Caco-2 (cell line): ENCODE results near the gene ZFP91. TPM values are rescaled to one million over a fixed set of nuclear protein-coding genes. Genes with fewer than 3 reads are reported as not detected.

ENCODE experiments used
- BruUV-seq: library from RNA; stranded (reverse); fragments of 400-500 nt; replicated peaks from 2 replicates; lab custom pipeline; 2021; lab: Mats Ljungman, UMichigan
- CTCF ChIA-PET: fragments of 300-600 bp; sonication (Branson Sonifier 250); formaldehyde crosslinking; loops from one replicate; lab custom pipeline; 2022; ENCODE audit warnings: antibody characterized with exemption; lab: Charles Lee
- POLR2A ChIA-PET: fragments of 300-600 bp; sonication (Branson Sonifier 250); formaldehyde crosslinking; loops from one replicate; lab custom pipeline; 2022; ENCODE audit warnings: antibody characterized with exemption; lab: Charles Lee
- DNase-seq, 2 experiments: peaks; one replicate each; pipeline versions ENCODE4 v3.0.0 to v3.0.0-alpha.2; 2020 to 2022
- H3K27me3 ChIP-seq: replicated peaks from 2 replicates; pipeline ENCODE4 v1.6.0; 2011; ENCODE audit warnings: low read length; ENCODE audit not compliant: control insufficient read depth, insufficient read depth
- H3K36me3 ChIP-seq: 2 replicates; pipeline ENCODE4 v1.5.1; 2011; ENCODE audit warnings: low read length; ENCODE audit not compliant: control insufficient read depth, insufficient read depth
- H3K4me1 ChIP-seq: fragments of 250-450 bp; sonication (Bioruptor Pico); 2 replicates; pipeline ENCODE4 v1.5.1; 2020; ENCODE audit warnings: mild to moderate bottlenecking
- H3K4me3 ChIP-seq: 2 replicates; pipeline ENCODE4 v1.5.1; 2011; ENCODE audit warnings: low read depth, mild to moderate bottlenecking, control low read depth, low read length
- H3K9me3 ChIP-seq: fragments of 250-450 bp; sonication (Bioruptor Pico); 2 replicates; pipeline ENCODE4 v1.5.1; 2020; ENCODE audit warnings: mild to moderate bottlenecking, moderate library complexity
- H3K27ac Mint-ChIP-seq: one replicate; pipeline ENCODE4 v1.8.0; 2022; ENCODE audit warnings: mixed read lengths; ENCODE audit not compliant: unreplicated experiment
- H3K27me3 Mint-ChIP-seq: one replicate; pipeline ENCODE4 v1.8.0; 2022; ENCODE audit warnings: mixed read lengths; ENCODE audit not compliant: insufficient read depth, unreplicated experiment
- H3K36me3 Mint-ChIP-seq: one replicate; pipeline ENCODE4 v1.8.0; 2022; ENCODE audit warnings: mild to moderate bottlenecking, mixed read lengths; ENCODE audit not compliant: insufficient read depth, unreplicated experiment
- H3K4me1 Mint-ChIP-seq: one replicate; pipeline ENCODE4 v1.8.0; 2022; ENCODE audit warnings: low read depth, mixed read lengths; ENCODE audit not compliant: unreplicated experiment
- H3K4me3 Mint-ChIP-seq: one replicate; pipeline ENCODE4 v1.8.0; 2022; ENCODE audit warnings: mild to moderate bottlenecking, moderate library complexity, mixed read lengths; ENCODE audit not compliant: unreplicated experiment
- H3K9me3 Mint-ChIP-seq: one replicate; pipeline ENCODE4 v1.8.0; 2022; ENCODE audit warnings: mixed read lengths; ENCODE audit not compliant: unreplicated experiment
- CTCF ChIP-seq, 2 experiments: fragments of 200-600 bp in 1 of 2; IDR thresholded peaks; 1 replicate in 1 of 2; 2 replicates in 1 of 2; pipeline versions ENCODE4 v1.5.1 to v1.8.0; 2011 to 2022; ENCODE audit warnings: antibody characterized with exemption in 1 of 2, control low read depth in 1 of 2, inconsistent platforms in 1 of 2, low read depth in 1 of 2, low read length in 1 of 2, mild to moderate bottlenecking in 1 of 2, moderate library complexity in 1 of 2; ENCODE audit not compliant: insufficient read depth in 1 of 2, severe bottlenecking in 1 of 2, unreplicated experiment in 1 of 2
- intact Hi-C: fragments of 100-400 bp; cut with micrococcal nuclease; formaldehyde crosslinking; loops from one replicate; pipeline ENCODE4 v1.10.0; 2022; ENCODE audit not compliant: unreplicated experiment
- total RNA-seq: library from RNA; stranded (reverse); gene quantifications from 2 replicates; pipeline ENCODE4 v1.2.3, GENCODE V29; 2022

Gene ZFP91
- total RNA-seq, 1 experiment from 2014 or later: 40.6 TPM

- Histone ChIP-seq H3K4me3 (no peak overlapping the region), H3K9me3 (peaks cover 16% of the 10 kb centered on the region), H3K27me3 (no peaks in the 10 kb centered on the region), H3K4me1 (no peaks in the 10 kb centered on the region), H3K36me3 (no peaks in the 10 kb centered on the region)
- intact Hi-C loops: no loop called here
- Mint-ChIP-seq H3K9me3 (peaks cover 18% of the 10 kb centered on the region), H3K27me3 (no peaks in the 10 kb centered on the region), H3K4me1 (no peaks in the 10 kb centered on the region), H3K27ac (no peak overlapping the region), H3K36me3 (no peaks in the 10 kb centered on the region), H3K4me3 (no peak overlapping the region)
- TF ChIP-seq CTCF (IDR thresholded peaks at IDR 0.05; ENCODE audit: insufficient read depth in 1 of 2, low read depth in 1 of 2, low read length in 1 of 2, severe bottlenecking in 1 of 2, unreplicated experiment in 1 of 2): no peak
- DNase-seq: no peak
- ChIA-PET CTCF (interaction anchor here (1.2 kb wide), 1 partner anchor 260 kb away, joined by 3 read pairs; no protein-coding TSS in a partner anchor), POLR2A (no interaction called here)
- no TSS peak for BruUV-seq
Measured at GRCh38 chr11:58641341-58641740, 62.5 kb downstream of the ZFP91 start.

GRCh38 chr11:58641803-58642581, 63.1 kb downstream of the ZFP91 start:
- ChIA-PET POLR2A (no interaction called here), CTCF (interaction anchor here (1.2 kb wide), 1 partner anchor 259 kb away, joined by 3 read pairs; no protein-coding TSS in a partner anchor)
- Mint-ChIP-seq H3K4me3 (no peak overlapping the region), H3K9me3 (peaks cover 18% of the 10 kb centered on the region), H3K27ac (no peak overlapping the region), H3K36me3 (no peaks in the 10 kb centered on the region), H3K4me1 (no peaks in the 10 kb centered on the region), H3K27me3 (no peaks in the 10 kb centered on the region)
- Histone ChIP-seq H3K9me3 (peaks cover 17% of the 10 kb centered on the region), H3K27me3 (no peaks in the 10 kb centered on the region), H3K4me1 (no peaks in the 10 kb centered on the region), H3K4me3 (no peak overlapping the region), H3K36me3 (no peaks in the 10 kb centered on the region)
- DNase-seq: no peak
- intact Hi-C loops: no loop called here
- no peak for TF ChIP-seq CTCF (IDR thresholded peaks at IDR 0.05; ENCODE audit: insufficient read depth in 1 of 2, low read depth in 1 of 2, low read length in 1 of 2, severe bottlenecking in 1 of 2, unreplicated experiment in 1 of 2)
- no TSS peak for BruUV-seq

- Mint-ChIP-seq H3K9me3 (peaks cover 29% of the 10 kb centered on the region), H3K27ac (no peak overlapping the region), H3K4me3 (no peak overlapping the region), H3K36me3 (no peaks in the 10 kb centered on the region), H3K27me3 (no peaks in the 10 kb centered on the region), H3K4me1 (no peaks in the 10 kb centered on the region)
- intact Hi-C loops: no loop called here
- DNase-seq: no peak
- H3K4me3 ChIP-seq: no peak overlapping the region
- H3K9me3 ChIP-seq: peaks cover 17% of the 10 kb centered on the region
- no peaks in the 10 kb centered on the region for H3K36me3 ChIP-seq
- TF ChIP-seq CTCF (IDR thresholded peaks at IDR 0.05; ENCODE audit: insufficient read depth in 1 of 2, low read depth in 1 of 2, low read length in 1 of 2, severe bottlenecking in 1 of 2, unreplicated experiment in 1 of 2): no peak
- H3K4me1 ChIP-seq: no peaks in the 10 kb centered on the region
- CTCF ChIA-PET: no interaction called here
- no TSS peak for BruUV-seq
- no peaks in the 10 kb centered on the region for H3K27me3 ChIP-seq
- POLR2A ChIA-PET: no interaction called here
Measured at GRCh38 chr11:58645854-58646253, 67.0 kb downstream of the ZFP91 start.
